Upper lobe of right lung (tissue), 1 donor: Measurements from ENCODE around the gene CDH15. TPM values are rescaled to one million over a fixed set of nuclear protein-coding genes. Genes with fewer than 3 reads are reported as not detected.

Source experiments
- ATAC-seq: fragments of 200-7000 bp; cut with Tn5 transposase; one replicate; pipeline ENCODE4 v1.9.1; 2020; ENCODE audit warnings: mild to moderate bottlenecking, moderate library complexity
- DNase-seq: peaks from one replicate; pipeline ENCODE4 v3.0.0-alpha.2; 2020
- H3K27ac ChIP-seq: fragments of 200-600 bp; one replicate; pipeline ENCODE4 v1.8.0; 2022
- H3K27me3 ChIP-seq: fragments of 200-600 bp; one replicate; pipeline ENCODE4 v1.8.0; 2022; ENCODE audit warnings: mild to moderate bottlenecking
- H3K36me3 ChIP-seq: fragments of 200-600 bp; one replicate; pipeline ENCODE4 v1.8.0; 2022
- H3K4me1 ChIP-seq: fragments of 200-600 bp; one replicate; pipeline ENCODE4 v1.8.0; 2022
- H3K4me3 ChIP-seq: fragments of 200-600 bp; one replicate; pipeline ENCODE4 v1.8.0; 2022; ENCODE audit warnings: mild to moderate bottlenecking
- H3K9me3 ChIP-seq: fragments of 200-600 bp; one replicate; pipeline ENCODE4 v1.8.0; 2022
- CTCF ChIP-seq: fragments of 200-600 bp; IDR thresholded peaks from one replicate; pipeline ENCODE4 v1.8.0; 2022; ENCODE audit warnings: antibody characterized with exemption
- intact Hi-C: fragments of 100-400 bp; cut with DNase I; formaldehyde crosslinking; loops from one replicate; pipeline ENCODE4 v1.11.0; 2022
- total RNA-seq: library from RNA; stranded (reverse); fragmentation: NEBNext Ultra II Directional; extraction: Animal tissue kit (Norgen Biotek cat#: 25700); gene quantifications from one replicate; pipeline ENCODE4 v1.2.1, GENCODE V29; 2021
- donor health status: DM: no; HTN: yes; CAD: no; lungs with severe emphysema.

The CDH15 gene
- total RNA-seq, 1 donor from 2014 or later = 0.43 TPM

GRCh38 chr16:89172171-89172527 lies 601 bp downstream of the CDH15 start:
- TF ChIP-seq CTCF = no peak
- DNase-seq = no peak
- Histone ChIP-seq H3K4me3 (no peak overlapping the region), H3K4me1 (peaks cover 15% of the 10 kb centered on the region), H3K36me3 (no peaks in the 10 kb centered on the region), H3K9me3 (no peaks in the 10 kb centered on the region), H3K27me3 (peaks cover 17% of the 10 kb centered on the region), H3K27ac (no peak overlapping the region)
- ATAC-seq = no peak
- intact Hi-C loops = no loop called here

- H3K9me3 ChIP-seq = no peaks in the 10 kb centered on the region
- peaks cover 15% of the 10 kb centered on the region for H3K4me1 ChIP-seq
- intact Hi-C loops = no loop called here
- H3K27ac ChIP-seq = no peak overlapping the region
- no peak for TF ChIP-seq CTCF
- DNase-seq = no peak
- H3K27me3 ChIP-seq = peaks cover 22% of the 10 kb centered on the region
- no peaks in the 10 kb centered on the region for H3K36me3 ChIP-seq
- no peak for ATAC-seq
- no peak overlapping the region for H3K4me3 ChIP-seq
Observed at GRCh38 chr16:89172528-89173173, 1.1 kb downstream of the CDH15 start.

DNA sequence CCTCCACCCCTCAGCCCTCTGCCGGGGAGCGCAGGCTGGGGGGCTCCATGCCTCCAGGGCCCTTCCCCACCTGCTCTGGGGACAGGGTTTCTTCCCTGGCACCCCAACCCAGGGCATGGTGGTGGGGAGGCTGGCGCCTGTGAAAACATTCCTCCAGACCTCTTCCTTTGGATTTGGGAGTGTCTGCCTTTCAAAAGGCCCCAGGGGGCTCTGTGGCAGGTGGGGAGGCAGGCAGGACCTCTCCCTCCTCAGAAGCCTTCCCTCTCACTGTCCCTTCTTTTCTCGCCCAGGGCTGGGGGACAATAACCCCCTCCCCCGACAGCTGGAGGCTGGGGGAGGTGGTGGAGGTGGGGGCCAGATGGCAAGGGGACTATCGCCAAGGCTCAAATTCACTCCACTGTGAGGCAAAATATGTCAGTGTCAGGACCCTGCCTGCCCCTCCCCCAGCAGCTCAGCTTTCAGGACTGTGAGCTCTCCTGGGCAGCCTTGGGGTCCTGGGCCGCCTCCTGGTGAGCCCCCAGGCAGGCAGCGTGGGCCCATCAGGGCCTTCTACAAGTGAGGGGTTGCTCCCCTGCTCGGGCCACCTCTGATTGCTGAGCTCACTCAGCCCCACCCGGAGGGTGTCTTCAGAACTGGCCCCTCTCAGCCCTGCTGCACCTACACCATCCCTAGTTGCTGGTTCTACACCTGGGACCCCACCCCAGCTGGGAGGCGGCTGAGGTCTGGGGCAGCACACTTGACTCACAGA lies 1.8 kb downstream of the CDH15 start:
- Histone ChIP-seq H3K27me3 (peaks cover 20% of the 10 kb centered on the region), H3K4me1 (peaks cover 15% of the 10 kb centered on the region), H3K9me3 (no peaks in the 10 kb centered on the region), H3K27ac (no peak overlapping the region), H3K4me3 (no peak overlapping the region), H3K36me3 (no peaks in the 10 kb centered on the region)
- ATAC-seq = no peak
- intact Hi-C loops = no loop called here
- no peak for TF ChIP-seq CTCF
- DNase-seq = no peak

DNA sequence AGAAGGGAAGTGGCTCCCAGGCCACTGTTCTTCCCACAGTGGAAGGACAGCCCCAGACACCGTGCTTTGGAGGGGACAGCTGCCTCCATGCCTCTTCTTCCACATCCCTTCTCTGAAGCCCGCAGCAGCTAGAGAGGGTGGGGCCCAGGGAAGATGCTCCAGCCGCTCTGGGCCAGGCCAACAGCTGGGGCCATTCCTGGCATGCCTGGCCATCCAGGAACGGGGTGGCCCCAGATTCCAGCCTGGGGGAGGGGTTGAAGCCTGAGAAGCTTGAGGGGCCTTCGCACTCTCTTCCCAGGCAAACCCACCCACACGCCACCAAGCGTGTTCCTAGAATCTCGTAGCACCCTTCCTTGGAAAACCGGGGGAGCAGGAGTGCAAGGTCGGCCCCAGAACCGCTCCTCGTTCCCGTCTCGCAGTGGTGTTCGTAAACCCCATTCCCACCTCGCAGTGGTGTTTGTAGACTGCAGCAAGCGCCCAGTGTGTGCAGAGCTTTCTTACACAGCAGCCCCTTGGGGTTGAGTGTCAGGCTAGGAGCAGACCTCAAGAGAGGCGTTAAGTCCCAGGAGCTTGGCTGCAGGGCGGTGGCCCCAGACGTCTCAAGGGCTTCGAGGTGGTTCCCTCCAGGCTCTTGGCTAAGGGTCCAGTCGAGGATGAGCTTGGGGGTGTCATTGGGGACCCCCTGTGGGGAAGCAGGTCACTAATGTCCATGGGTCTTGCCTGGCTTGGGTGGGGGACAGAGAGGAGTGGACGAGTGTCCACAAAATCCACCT lies 2.7 kb downstream of the CDH15 start:
- peaks cover 11% of the 10 kb centered on the region for H3K27me3 ChIP-seq
- H3K4me3 ChIP-seq = no peak overlapping the region
- no peak for DNase-seq

GRCh38 chr16:89174877-89175276 lies 3.3 kb downstream of the CDH15 start:
- Histone ChIP-seq H3K36me3 (no peaks in the 10 kb centered on the region), H3K27ac (no peak overlapping the region), H3K4me3 (no peak overlapping the region), H3K27me3 (peaks cover 9% of the 10 kb centered on the region), H3K9me3 (no peaks in the 10 kb centered on the region), H3K4me1 (peaks cover 15% of the 10 kb centered on the region)
- ATAC-seq (no peak), DNase-seq (no peak)
- intact Hi-C loops = no loop called here
- TF ChIP-seq CTCF = no peak

More for the DNA sequence above, 2.7 kb downstream of the CDH15 start:
- H3K4me1 ChIP-seq = peaks cover 15% of the 10 kb centered on the region
- intact Hi-C loops = no loop called here
- ATAC-seq = no peak
- no peaks in the 10 kb centered on the region for H3K36me3 ChIP-seq
- no peak overlapping the region for H3K27ac ChIP-seq
- TF ChIP-seq CTCF = no peak
- no peaks in the 10 kb centered on the region for H3K9me3 ChIP-seq
